Embryonic facial prominence (tissue), 1 donor: ENCODE measurements around the gene WDR89.
"Not testable (repeated sequence)": the region's sequence is repeated elsewhere in the genome, so short reads cannot be mapped to it uniquely, and the experiment has no call there.

Source experiments
- DNase-seq: peaks from one replicate; pipeline ENCODE4 v3.0.0-alpha.2; 2016; ENCODE audit errors: extremely low spot score

Gene WDR89

GRCh38 chr14:63654346-63654745 lies 12.7 kb upstream of the WDR89 start:
- no peak for DNase-seq

DNA sequence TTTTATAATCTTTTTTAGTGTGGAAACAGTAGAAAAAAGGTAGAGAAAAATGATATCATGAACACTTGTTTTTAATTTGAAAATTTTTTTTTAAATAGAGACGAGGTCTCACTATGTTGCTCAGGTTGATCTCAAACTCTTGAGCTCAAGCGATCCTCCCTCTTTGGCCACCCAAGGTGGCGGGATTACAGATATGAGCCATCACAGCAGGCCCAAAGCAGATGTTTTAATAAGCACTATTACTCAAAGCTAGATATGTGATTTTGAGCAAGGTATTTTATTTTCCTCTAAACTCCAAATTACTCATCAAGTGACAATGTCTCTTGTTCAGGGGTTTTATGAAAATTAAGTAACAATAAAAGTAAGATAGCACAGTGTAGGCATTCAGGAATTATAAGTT lies 10.7 kb upstream of the WDR89 start:
- DNase-seq = no peak

- no peak for DNase-seq
Observed at GRCh38 chr14:63650256-63650952, 8.7 kb upstream of the WDR89 start.

GRCh38 chr14:63647696-63648410 lies 6.2 kb upstream of the WDR89 start:
- DNase-seq = no peak

GRCh38 chr14:63644741-63645140 lies 3.1 kb upstream of the WDR89 start:
- no peak for DNase-seq

DNA sequence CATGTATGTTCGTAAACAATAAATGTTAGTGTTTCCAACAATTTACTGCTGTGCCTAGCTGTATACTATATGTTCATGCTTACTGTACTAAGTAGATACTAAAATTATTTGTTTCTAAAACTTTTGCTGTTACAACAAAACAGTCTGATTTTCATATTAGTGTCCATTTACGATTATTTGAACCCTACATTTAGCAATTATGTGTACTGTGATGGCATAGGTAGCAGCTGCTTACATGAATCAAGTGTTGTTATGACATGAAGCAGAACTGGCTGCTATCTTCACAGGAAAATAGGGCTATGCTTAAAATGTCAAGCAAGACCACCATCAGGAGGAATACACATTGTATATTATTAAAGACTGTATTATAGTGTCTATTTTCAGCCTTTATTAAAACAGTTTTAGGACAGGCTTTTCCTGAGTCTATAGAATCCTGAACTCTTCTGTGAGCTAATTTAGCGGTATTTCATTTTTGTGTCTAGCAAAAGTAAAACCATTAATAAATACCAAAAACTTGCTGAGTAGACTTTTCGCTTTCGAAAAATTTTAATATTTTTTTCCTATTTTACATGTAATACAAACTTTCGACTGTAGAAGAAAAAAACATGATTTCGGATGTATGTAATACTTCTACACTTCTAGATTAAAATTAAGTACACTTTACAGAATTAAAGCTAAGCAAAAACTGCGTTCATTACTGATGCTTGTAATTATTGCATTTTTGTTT lies 1.1 kb upstream of the WDR89 start:
- DNase-seq = no peak

GRCh38 chr14:63642229-63642611 lies 549 bp upstream of the WDR89 start:
- DNase-seq = peak; percentile 94

DNA sequence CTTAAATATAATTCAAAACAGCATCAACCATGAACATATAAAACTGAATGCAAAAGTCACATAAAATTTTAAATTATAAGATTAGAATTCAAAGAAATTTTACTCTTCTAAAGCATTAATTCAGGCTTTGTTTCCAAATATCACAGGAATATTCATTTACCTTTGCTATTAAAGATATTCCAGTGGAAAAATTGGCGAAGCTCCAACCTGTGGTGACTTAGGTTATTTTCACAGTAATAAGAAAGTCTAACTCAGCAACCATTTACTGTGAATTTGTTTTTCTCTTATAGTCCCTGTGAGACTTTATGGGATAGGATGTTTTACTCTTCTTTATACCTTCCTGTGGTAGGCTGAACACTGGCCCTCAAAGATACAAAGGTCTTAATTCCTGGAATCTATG lies 3.2 kb downstream of the WDR89 start:
- DNase-seq = no peak

DNA sequence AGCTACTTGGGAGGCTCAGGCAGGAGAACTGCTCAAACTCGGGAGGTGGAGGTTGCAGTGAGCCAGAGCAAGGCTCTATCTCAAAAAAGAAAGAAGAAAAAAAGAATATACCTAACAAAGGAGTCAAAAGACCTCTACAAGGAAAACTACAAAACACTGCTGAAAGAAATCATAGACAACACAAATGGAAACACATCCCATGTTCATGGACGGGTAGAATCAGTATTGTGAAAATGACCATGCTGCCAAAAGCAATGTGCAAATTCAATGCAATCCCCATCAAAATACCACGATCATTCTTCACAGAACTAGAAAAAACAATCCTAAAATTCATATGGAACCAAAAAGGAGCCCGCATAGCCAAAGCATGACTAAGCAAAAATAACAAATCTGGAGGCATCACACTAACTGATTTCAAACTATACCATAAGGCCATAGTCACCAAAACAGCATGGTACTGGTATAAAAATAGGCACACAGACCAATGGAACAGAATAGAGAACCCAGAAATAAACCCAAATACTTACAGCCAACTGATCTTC lies 5.5 kb downstream of the WDR89 start:
- not testable (repeated sequence) for DNase-seq

- no peak for DNase-seq
Observed at GRCh38 chr14:63633801-63634200, 7.9 kb downstream of the WDR89 start.

DNA sequence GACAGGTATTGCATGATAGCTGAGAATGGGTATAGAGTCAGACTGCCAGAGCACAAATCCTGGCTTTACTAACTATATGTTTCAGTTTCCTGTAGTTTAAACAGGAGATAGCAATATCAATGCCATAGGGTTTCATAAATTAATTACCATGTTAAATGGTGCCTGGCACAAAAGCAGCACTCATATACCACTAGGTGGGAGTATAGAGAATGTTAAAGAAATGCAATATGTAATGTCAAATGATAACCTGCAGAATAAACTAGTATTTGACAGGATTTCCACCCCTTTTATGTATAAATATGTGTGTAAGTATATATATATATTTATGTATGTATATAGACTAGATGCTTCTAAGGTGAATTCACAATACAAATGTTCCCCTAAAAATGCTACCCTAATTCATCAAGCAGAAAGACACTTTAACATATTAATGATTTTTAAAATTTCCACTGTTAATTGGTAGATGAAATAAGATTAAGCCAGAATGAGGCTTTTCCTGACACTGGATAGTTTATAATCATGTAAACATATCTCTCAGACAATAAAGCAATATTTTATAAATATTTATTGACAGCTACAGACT lies 8.6 kb downstream of the WDR89 start:
- DNase-seq = no peak

GRCh38 chr14:63624701-63625100 lies 17.0 kb downstream of the WDR89 start:
- DNase-seq = no peak

DNA sequence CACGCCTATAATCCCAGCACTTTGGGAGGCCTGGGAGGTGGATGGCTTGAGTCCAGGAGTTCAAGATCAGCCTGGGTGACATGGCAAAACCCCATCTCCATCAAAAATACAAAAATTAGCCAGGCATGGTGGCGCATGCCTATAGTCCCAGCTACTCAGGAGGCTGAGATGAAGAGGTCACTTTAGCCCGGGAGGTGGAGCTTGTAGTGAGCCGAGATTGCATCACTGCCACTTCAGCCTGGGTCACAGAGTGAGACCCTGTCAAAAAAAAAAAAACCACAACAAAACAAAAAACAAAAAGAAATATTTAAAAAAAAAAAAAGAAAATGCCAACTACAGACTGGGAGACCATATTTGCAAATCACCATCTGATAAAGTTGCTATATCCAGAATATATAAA lies 17.5 kb downstream of the WDR89 start:
- DNase-seq = no peak

DNA sequence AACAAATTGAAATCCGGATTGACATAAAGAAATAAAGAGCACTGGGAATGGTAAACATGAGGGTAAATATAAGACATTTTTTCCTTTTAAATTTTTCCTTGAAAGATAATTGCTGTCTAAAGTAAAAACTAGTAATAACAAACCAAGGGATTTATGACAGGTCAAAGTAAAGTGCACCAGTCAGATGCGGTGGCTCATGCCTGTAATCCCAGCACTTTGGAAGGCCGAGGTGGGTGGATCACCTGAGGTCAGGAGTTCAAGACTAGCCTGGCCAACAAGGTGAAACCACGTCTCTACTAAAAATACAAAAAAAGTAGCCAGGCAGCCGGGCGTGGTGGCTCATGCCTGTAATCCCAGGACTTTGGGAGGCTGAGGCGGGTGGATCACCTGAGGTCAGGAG lies 19.7 kb downstream of the WDR89 start:
- not testable (repeated sequence) for DNase-seq

- DNase-seq = no peak
Observed at GRCh38 chr14:63616015-63616414, 25.7 kb downstream of the WDR89 start.

DNA sequence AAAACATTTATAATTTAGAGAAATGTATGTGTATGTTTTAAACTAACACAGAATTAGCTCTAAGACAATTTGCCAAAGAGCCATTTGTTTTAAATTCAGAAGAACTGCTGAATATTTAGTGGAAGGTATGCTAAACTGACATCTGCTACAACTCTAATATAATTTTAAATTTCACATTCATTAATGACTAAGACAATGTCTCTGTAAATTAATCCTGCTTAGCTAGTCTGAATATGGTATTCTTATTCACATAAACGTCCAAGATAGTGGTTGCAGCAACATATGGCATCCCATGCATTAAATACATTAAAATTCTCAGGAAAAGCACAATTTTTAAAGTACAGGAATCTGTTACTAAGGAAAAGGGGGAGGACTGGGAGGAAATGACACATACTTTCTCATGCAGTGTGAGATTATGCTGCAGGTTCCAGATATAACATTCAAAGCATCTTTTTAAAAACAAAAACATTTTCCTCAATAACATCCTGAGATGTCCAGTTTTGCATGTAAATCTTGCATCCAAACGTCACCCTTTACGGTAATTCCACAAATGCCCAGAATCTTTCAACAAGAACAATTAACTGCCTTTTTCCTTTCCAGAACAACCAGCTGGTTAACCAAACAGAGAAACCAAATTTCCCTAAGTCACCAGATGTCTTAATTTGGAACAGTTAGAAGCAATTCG lies 26.9 kb downstream of the WDR89 start:
- no peak for DNase-seq

DNA sequence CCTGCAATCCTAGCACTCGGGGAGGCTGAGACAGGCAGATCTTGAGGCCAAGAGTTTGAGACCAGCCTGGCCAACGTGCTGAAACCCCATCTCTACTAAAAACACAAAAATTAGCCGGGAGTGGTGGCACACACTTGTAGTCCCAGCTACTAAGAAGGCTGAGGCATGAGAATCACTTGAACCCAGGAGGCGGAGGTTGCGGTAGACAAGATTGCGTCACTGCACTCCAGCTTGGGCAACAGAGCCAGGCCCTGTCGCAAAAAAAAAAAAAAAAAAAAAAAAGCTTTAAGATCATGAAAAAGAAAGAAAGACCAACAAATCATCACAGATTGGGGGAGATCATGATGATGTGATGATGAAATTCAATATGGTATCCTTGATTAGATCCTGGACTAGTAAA lies 30.6 kb downstream of the WDR89 start:
- no peak for DNase-seq

DNA sequence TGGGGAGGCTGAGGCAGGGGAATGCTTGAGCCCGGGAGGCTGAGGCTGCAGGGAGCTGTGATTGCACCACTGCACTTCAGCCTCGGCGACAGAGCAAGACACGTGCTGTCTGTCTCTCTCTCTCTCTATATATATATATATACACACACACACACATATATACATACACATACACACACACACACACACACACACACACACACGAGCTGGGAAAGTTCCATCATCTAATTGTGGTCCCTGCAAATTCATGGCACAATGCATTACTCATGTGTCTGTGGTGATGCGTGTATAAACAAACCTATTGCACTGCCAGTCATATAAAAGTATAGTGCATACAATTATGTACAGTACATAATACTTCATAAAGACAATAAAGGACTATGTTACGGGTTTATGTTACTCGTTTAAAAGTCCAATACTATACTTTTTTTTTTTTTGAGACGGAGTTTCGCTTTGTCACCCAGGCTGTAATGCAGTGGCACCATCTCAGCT lies 36.6 kb downstream of the WDR89 start:
- no peak for DNase-seq

GRCh38 chr14:63604626-63605025 lies 37.0 kb downstream of the WDR89 start:
- no peak for DNase-seq

- no peak for DNase-seq
Observed at GRCh38 chr14:63603749-63604277, 37.9 kb downstream of the WDR89 start.

GRCh38 chr14:63598807-63599206 lies 42.9 kb downstream of the WDR89 start:
- DNase-seq = no peak
